ENCODE results near the gene PAFAH2.

Gene PAFAH2

GRCh38 chr1:26032656-26033357 is 34.9 kb upstream of the PAFAH2 start:
- no peak for ATAC-seq
- TF ChIP-seq BACH2 (CRISPR knock-in tag; IDR thresholded peaks at IDR 0.05; ENCODE audit: borderline replicate concordance) (no peak), ARNTL (CRISPR knock-in tag; IDR thresholded peaks at IDR 0.05; ENCODE audit: borderline replicate concordance, low read depth) (no peak), TCF4 (CRISPR knock-in tag; IDR thresholded peaks at IDR 0.05; ENCODE audit: borderline replicate concordance) (no peak), ZNF565 (CRISPR knock-in tag; conservative IDR thresholded peaks at IDR 0.05; ENCODE audit: low read depth) (no peak), ZNF8 (CRISPR knock-in tag; IDR thresholded peaks at IDR 0.05) (no peak), OSR1 (CRISPR knock-in tag; IDR thresholded peaks at IDR 0.05) (no peak), RARB (CRISPR knock-in tag; IDR thresholded peaks at IDR 0.05) (no peak), ZC3H10 (CRISPR knock-in tag; IDR thresholded peaks at IDR 0.05) (no peak), PPARA (CRISPR knock-in tag; IDR thresholded peaks at IDR 0.05; ENCODE audit: borderline replicate concordance) (no peak), CSRNP3 (CRISPR knock-in tag; IDR thresholded peaks at IDR 0.05) (no peak), ISL1 (CRISPR knock-in tag; IDR thresholded peaks at IDR 0.05) (no peak), PATZ1 (CRISPR knock-in tag; IDR thresholded peaks at IDR 0.05; ENCODE audit: borderline replicate concordance) (no peak), CSDC2 (CRISPR knock-in tag; IDR thresholded peaks at IDR 0.05) (no peak), TOX (CRISPR knock-in tag; IDR thresholded peaks at IDR 0.05; ENCODE audit: borderline replicate concordance) (no peak), TSHZ2 (CRISPR knock-in tag; IDR thresholded peaks at IDR 0.05) (no peak), ZFP30 (CRISPR knock-in tag; IDR thresholded peaks at IDR 0.05) (no peak), GLIS3 (CRISPR knock-in tag; IDR thresholded peaks at IDR 0.05) (no peak), ZNF70 (CRISPR knock-in tag; IDR thresholded peaks at IDR 0.05) (no peak), SNAI2 (CRISPR knock-in tag; IDR thresholded peaks at IDR 0.05) (no peak), POU6F1 (CRISPR knock-in tag; IDR thresholded peaks at IDR 0.05; ENCODE audit: borderline replicate concordance, low read depth) (no peak)

GRCh38 chr1:26031611-26032220 is 33.9 kb upstream of the PAFAH2 start:
- TF ChIP-seq SNAI2 (CRISPR knock-in tag; IDR thresholded peaks at IDR 0.05) = no peak
- no peak for ATAC-seq

- TF ChIP-seq CSDC2 (CRISPR knock-in tag; IDR thresholded peaks at IDR 0.05) (no peak), ZNF70 (CRISPR knock-in tag; IDR thresholded peaks at IDR 0.05) (no peak), OSR1 (CRISPR knock-in tag; IDR thresholded peaks at IDR 0.05) (no peak), ZFP3 (CRISPR knock-in tag; IDR thresholded peaks at IDR 0.05) (no peak), TSHZ2 (CRISPR knock-in tag; IDR thresholded peaks at IDR 0.05) (no peak), ZNF565 (CRISPR knock-in tag; conservative IDR thresholded peaks at IDR 0.05; ENCODE audit: low read depth) (no peak)
- no peak for ATAC-seq
Observed at GRCh38 chr1:26031196-26031595, 33.3 kb upstream of the PAFAH2 start.
